Muscle of arm (tissue), 14 donors: Measurements from ENCODE around the gene ZNF479. TPM values are rescaled to one million over a fixed set of nuclear protein-coding genes. Genes with fewer than 3 reads are reported as not detected.
"Not testable (repeated sequence)": the region's sequence is repeated elsewhere in the genome, so short reads cannot be mapped to it uniquely, and the experiment has no call there.

Experiments used
- DNase-seq: peaks from one replicate; pipeline ENCODE4 v3.0.0-alpha.2; 2013
- long read RNA-seq, 11 donors: transcript quantifications; one replicate each; lab custom pipeline, GENCODE V29; 2026
- polyA plus RNA-seq, 12 donors: library from polyadenylated mRNA; unstranded; fragments of 120-200 nt; gene quantifications; one replicate each; pipeline ENCODE4 v1.2.1, GENCODE V29; 2013; ENCODE audit not compliant: insufficient read length in 12 of 12

Gene ZNF479
- polyA plus RNA-seq = not detected
- long read RNA-seq, donor 1 = 0 reads
- long read RNA-seq, donor 2 = 0 reads
- long read RNA-seq, donor 3 = 0 reads
- long read RNA-seq, donor 4 = 0 reads
- long read RNA-seq, donor 5 = 0 reads
- long read RNA-seq, donor 6 = 0 reads
- long read RNA-seq, donor 7 = 0 reads
- long read RNA-seq, donor 8 = 0 reads
- long read RNA-seq, donor 9 = 0 reads
- long read RNA-seq, donor 10 = 0 reads
- long read RNA-seq, donor 11 = 0 reads

- DNase-seq = not testable (repeated sequence)
These were observed at the start of gene ZNF479 for GRCh38 chr7:57132336-57132735. ZNF479 (minus strand) TSS chr7:57132436; CDS start chr7:57132324, 112 bp downstream.

DNA sequence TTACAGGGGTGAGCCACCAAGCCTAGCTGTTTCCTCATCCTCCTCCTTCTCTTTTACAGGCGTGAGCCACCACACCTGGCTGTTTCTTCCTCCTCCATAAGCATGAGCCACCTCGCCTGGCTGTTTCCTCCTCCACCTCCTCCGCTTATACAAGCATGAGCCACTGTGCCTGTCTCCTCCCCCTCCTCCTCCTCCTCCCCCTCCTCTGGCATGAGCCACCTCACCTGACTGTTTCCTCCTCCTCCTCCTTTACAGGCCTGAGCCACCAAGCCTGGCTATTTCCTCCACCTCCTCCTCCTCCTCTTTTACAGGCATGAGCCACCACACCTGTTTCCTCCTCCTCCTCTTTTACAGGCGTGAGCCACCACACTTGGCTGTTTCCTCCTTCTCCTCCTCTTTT is 49.8 kb upstream of the ZNF479 start:
- DNase-seq = no peak

GRCh38 chr7:57181281-57181680 is 49.0 kb upstream of the ZNF479 start:
- DNase-seq = no peak

- DNase-seq = no peak
These were observed 47.7 kb upstream of the ZNF479 start for GRCh38 chr7:57179776-57180415.

DNA sequence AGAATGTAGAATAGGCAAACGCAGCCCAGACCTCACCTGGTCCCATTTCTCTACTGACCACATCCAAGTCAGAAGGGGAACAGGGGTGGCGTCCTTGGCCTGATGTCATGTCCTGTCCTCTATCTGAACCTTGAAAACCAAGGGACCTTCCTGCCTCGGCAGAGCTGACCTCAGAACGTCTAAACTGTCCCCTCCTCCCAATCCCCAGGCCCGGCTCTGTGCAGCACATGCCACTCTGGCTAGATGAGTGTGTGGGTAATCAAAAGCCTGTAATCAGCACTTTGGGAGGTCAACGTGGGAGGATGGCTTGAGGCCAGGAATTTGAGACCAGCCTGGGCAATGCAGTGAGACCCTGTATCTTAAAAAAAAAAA is 46.5 kb upstream of the ZNF479 start:
- DNase-seq = no peak

DNA sequence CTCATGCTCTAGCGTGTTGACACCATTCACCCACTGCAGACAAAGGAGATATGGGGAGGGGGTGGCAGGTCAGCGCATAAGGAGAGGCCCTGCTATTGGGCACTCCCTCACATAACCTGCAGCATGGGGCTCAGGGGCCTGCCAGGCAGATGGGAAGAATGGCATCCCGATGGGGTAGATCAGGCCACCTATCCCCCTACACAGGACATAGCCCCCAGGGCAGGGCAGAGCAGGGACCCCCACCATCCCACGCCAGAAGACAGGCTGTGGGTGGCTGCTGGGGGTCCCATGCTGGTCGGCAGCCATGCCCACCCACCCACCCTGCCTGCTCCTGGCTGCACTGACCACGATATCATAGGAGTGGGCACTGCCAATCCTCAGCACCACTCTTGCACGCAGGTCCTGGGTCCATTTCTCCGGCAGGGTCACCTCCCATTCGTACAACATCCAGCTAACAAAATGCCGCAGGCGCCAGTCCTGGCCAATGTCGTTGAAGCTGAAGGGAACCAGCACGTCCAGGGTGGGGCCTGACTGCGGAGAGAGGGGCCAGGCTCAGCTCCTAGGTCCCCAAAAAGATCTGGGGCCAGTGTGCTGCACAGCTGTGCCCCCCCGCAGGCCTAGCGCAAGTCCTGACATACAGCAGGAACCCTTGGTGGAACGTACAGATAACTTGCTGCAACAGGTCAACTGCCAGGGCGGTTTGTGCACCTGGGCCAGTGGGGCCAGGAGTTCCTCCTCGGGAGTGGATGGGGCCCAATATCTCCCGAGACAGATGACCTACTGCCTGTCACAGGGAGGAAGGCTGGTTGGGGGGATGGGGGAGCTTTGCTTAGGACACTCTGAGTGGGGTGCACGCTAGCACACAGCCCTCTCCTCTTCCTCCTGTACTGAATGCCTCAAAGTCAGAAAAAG is 45.9 kb upstream of the ZNF479 start:
- no peak for DNase-seq

- no peak for DNase-seq
These were observed 44.8 kb upstream of the ZNF479 start for GRCh38 chr7:57176928-57177635.

DNA sequence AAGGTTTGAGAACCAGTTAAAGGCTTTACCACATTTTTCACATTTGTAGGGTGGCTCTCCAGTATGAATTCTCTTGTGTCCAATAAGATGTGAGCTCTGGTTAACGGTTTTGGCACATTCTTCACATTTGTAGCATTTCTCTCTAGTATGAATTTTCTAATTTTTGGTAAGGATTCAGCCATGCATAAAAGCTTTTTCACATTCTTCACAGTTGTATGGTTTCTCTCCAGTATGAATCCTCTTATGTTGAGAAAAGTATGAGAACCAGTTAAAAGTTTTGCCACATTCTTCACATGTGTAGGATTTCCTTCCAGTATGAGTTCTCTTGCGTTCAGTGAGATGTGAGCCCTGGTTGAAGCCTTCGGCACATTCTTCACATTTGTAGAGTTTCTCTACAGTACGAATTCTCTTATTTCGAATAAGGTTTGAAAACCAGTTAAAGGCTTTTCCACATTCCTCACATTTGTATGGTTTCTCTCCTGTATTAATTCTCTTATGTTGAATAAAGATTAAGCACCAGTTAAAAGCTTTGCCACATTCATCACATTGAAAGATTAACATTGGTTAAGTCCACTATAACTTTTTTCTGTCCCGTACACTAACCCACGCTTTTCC is 33.2 kb upstream of the ZNF479 start:
- DNase-seq = no peak

DNA sequence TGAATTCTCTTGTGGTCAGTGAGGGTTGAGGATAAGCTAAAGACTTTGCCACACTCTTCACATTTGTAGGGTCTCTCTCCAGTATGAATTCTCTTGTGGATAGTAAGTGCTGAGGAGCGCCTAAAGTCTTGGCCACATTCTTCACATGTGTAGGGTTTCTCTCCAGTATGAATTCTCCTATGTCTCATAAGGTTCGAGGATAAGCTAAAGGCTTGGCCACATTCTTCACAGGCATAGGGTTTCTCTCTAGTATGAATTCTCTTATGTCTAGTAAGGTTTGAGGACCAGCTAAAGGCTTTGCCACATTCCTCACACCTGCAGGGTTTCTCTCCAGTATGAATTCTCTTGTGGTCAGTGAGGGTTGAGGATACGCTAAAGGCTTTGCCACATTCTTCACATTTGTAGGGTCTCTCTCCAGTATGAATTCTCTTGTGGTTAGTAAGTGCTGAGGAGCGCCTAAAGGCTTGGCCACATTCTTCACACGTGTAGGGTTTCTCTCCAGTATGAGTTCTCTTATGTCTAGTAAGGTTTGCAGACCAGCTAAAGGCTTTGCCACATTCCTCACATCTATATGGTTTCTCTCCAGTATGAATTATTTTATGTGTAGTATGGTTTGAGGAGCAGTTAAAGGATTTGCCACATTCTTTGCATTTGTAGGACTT is 12.0 kb downstream of the ZNF479 start:
- DNase-seq = not testable (repeated sequence)
